CD14-positive monocyte (primary cell): Measurements from ENCODE around the gene HPCA. TPM values are rescaled to one million over a fixed set of nuclear protein-coding genes. Genes with fewer than 3 reads are reported as not detected.

ENCODE experiments used
- DNase-seq, 3 donors: peaks; one replicate each; pipeline ENCODE4 v3.0.0-alpha.2; 2011 to 2022
- H2AFZ ChIP-seq: 2 replicates; pipeline ENCODE4 v1.6.0; 2012; ENCODE audit warnings: mild to moderate bottlenecking, low read depth, low read length, inconsistent platforms; ENCODE audit not compliant: insufficient read depth, poor library complexity, severe bottlenecking
- H3K27ac ChIP-seq, 2 donors: 1 replicate in 1 of 2; 2 replicates in 1 of 2; pipeline ENCODE4 v1.5.1; 2012 to 2013; ENCODE audit warnings: low read length in 2 of 2, control low read depth in 1 of 2, inconsistent platforms in 1 of 2, low read depth in 1 of 2, mild to moderate bottlenecking in 1 of 2
- H3K27me3 ChIP-seq, 2 donors: one replicate each; pipeline versions ENCODE4 v1.6.0 to v1.6.1; 2011 to 2013; ENCODE audit warnings: low read length in 2 of 2; ENCODE audit not compliant: control insufficient read depth in 2 of 2, insufficient read depth in 2 of 2
- H3K36me3 ChIP-seq, 2 donors: replicated peaks in 1 of 2; 1 replicate in 1 of 2; 2 replicates in 1 of 2; pipeline versions ENCODE4 v1.5.1 to v1.6.1; 2012 to 2013; ENCODE audit warnings: low read length in 2 of 2, control low read depth in 1 of 2, inconsistent platforms in 1 of 2, mild to moderate bottlenecking in 1 of 2; ENCODE audit not compliant: insufficient read depth in 2 of 2, control insufficient read depth in 1 of 2
- H3K4me1 ChIP-seq, 2 donors: 1 replicate in 1 of 2; 2 replicates in 1 of 2; pipeline versions ENCODE4 v1.5.1 to v1.6.1; 2012 to 2013; ENCODE audit warnings: low read length in 2 of 2, control low read depth in 1 of 2, inconsistent platforms in 1 of 2, mild to moderate bottlenecking in 1 of 2, moderate library complexity in 1 of 2; ENCODE audit not compliant: insufficient read depth in 2 of 2, control insufficient read depth in 1 of 2
- H3K4me2 ChIP-seq: replicated peaks from 2 replicates; pipeline ENCODE3; 2012; ENCODE audit warnings: low read length, moderate library complexity, mild to moderate bottlenecking; ENCODE audit not compliant: poor library complexity, severe bottlenecking; ENCODE audit errors: extremely low read depth
- H3K4me3 ChIP-seq, 3 experiments: fragments of 200-600 bp in 1 of 3; sonication (generic) in 1 of 3; replicated peaks in 1 of 3; 1 replicate in 2 of 3; 2 replicates in 1 of 3; pipeline ENCODE4 v1.5.1; 2011 to 2013; ENCODE audit warnings: low read length in 3 of 3, mild to moderate bottlenecking in 3 of 3, control low read depth in 2 of 3, low read depth in 2 of 3, inconsistent platforms in 1 of 3, moderate library complexity in 1 of 3
- H3K79me2 ChIP-seq: 2 replicates; pipeline ENCODE4 v1.6.0; 2012; ENCODE audit warnings: mild to moderate bottlenecking, control low read depth, inconsistent platforms, low read length, moderate library complexity; ENCODE audit not compliant: insufficient read depth
- H3K9ac ChIP-seq: 2 replicates; pipeline ENCODE4 v1.6.0; 2017; ENCODE audit warnings: low read length, mild to moderate bottlenecking; ENCODE audit not compliant: insufficient read depth, poor library complexity, severe bottlenecking
- H3K9me3 ChIP-seq, 2 donors: replicated peaks in 1 of 2; 1 replicate in 1 of 2; 2 replicates in 1 of 2; pipeline versions ENCODE4 v1.5.1 to v1.6.1; 2012 to 2013; ENCODE audit warnings: low read length in 2 of 2, control low read depth in 1 of 2; ENCODE audit not compliant: control insufficient read depth in 1 of 2, insufficient read depth in 1 of 2
- H4K20me1 ChIP-seq: 2 replicates; pipeline ENCODE4 v1.6.0; 2012; ENCODE audit warnings: mild to moderate bottlenecking, low read length, control low read depth, moderate library complexity; ENCODE audit not compliant: insufficient read depth
- H3K27ac Mint-ChIP-seq, 7 donors: one replicate each; pipeline ENCODE4 v1.8.0; 2020; ENCODE audit warnings: mild to moderate bottlenecking in 7 of 7, mixed read lengths in 7 of 7, moderate library complexity in 6 of 7, inconsistent platforms in 2 of 7
- H3K27me3 Mint-ChIP-seq, 3 donors: one replicate each; pipeline ENCODE4 v1.8.0; 2021 to 2022; ENCODE audit warnings: low read depth in 3 of 3, mild to moderate bottlenecking in 3 of 3, mixed read lengths in 3 of 3, moderate library complexity in 3 of 3, inconsistent platforms in 1 of 3
- H3K36me3 Mint-ChIP-seq, 2 donors: one replicate each; pipeline ENCODE4 v1.8.0; 2020; ENCODE audit warnings: mixed read lengths in 2 of 2, inconsistent platforms in 1 of 2, mild to moderate bottlenecking in 1 of 2
- H3K4me1 Mint-ChIP-seq: one replicate; pipeline ENCODE4 v1.8.0; 2020; ENCODE audit warnings: mild to moderate bottlenecking, mixed read lengths
- H3K4me3 Mint-ChIP-seq, 2 donors: one replicate each; pipeline ENCODE4 v1.8.0; 2020; ENCODE audit warnings: mild to moderate bottlenecking in 2 of 2, mixed read lengths in 2 of 2, moderate library complexity in 1 of 2
- H3K9me3 Mint-ChIP-seq, 7 donors: one replicate each; pipeline ENCODE4 v1.8.0; 2020 to 2022; ENCODE audit warnings: mixed read lengths in 7 of 7, mild to moderate bottlenecking in 6 of 7, moderate library complexity in 6 of 7, inconsistent platforms in 2 of 7
- WGBS: methylation state at CpG from one replicate; pipeline ENCODE4 v1.1.5; 2013; ENCODE audit warnings: missing lambda C conversion rate; ENCODE audit not compliant: insufficient coverage; 5-methylcytosine and 5-hydroxymethylcytosine counted together
- intact Hi-C, 2 donors: fragments of 100-400 bp; cut with micrococcal nuclease; formaldehyde crosslinking; loops; one replicate each; pipeline versions ENCODE4 v1.15.0 to v1.15.1; 2023
- polyA plus RNA-seq, 3 donors: library from polyadenylated mRNA; depleted of rRNA in 1 of 3; unstranded in 2 of 3; stranded (reverse) in 1 of 3; fragments of 300-500 nt in 2 of 3; fragments of >200 nt in 1 of 3; fragmentation: Illumina TruSeq in 2 of 3; gene quantifications; 1 replicate in 2 of 3; 2 replicates in 1 of 3; pipeline ENCODE4 v1.2.3, GENCODE V29; 2012 to 2021
- TF ChIP-seq, protein P1 (sequence below): fragments of 200-600 bp; IDR thresholded peaks from one replicate; pipeline ENCODE4 v1.8.0; 2022; ENCODE audit warnings: antibody characterized with exemption, mild to moderate bottlenecking

Gene HPCA
- polyA plus RNA-seq, 3 donors = not detected

DNA sequence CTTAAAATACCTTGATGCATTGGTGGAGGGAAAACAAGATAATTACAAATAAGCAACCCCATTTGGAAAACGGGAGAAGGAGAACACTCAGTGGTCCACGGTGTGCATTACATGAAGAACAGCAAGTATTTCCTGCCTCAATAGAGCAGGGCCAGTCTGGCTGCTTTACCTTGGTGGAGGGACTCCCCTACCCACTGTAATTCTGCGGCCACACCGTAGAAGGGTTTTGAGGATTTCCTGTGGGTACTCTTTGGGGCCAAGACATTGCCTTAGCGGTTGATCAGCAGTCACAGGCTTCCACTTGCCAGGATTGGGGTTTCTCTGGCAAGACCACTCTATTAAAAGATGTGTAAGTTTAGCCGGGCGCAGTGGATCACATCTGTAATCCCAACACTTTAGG lies 31.2 kb downstream of the HPCA start:
- peak overlapping the region in 1 of 2 donors; percentile 35 for H3K4me3 Mint-ChIP-seq
- TF ChIP-seq, protein P1, sequence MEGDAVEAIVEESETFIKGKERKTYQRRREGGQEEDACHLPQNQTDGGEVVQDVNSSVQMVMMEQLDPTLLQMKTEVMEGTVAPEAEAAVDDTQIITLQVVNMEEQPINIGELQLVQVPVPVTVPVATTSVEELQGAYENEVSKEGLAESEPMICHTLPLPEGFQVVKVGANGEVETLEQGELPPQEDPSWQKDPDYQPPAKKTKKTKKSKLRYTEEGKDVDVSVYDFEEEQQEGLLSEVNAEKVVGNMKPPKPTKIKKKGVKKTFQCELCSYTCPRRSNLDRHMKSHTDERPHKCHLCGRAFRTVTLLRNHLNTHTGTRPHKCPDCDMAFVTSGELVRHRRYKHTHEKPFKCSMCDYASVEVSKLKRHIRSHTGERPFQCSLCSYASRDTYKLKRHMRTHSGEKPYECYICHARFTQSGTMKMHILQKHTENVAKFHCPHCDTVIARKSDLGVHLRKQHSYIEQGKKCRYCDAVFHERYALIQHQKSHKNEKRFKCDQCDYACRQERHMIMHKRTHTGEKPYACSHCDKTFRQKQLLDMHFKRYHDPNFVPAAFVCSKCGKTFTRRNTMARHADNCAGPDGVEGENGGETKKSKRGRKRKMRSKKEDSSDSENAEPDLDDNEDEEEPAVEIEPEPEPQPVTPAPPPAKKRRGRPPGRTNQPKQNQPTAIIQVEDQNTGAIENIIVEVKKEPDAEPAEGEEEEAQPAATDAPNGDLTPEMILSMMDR = no peak
- no peak overlapping the region for H3K27ac Mint-ChIP-seq

DNA sequence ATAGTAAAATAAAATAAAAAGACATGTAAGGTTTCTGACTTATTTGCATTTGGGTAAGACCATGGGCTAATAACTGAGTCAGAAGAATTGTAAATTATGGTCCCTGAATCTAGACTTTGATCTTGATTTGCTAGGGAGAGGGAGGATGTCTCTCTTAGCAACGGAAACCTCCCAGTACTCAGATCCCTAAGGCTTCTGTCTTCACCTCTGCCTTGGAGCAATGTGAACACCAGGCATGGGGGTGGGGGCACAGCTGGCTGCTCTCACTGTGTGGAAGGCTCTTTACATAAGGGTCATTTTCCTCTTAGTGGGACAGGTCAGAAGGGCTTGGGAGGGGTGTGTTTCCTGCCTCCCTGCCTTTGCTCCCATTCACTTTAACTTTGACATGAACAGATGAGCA lies 31.9 kb downstream of the HPCA start:
- Histone ChIP-seq H3K36me3 (no peaks in the 10 kb centered on the region), H3K27me3 (peaks cover 19 to 28% of the 10 kb centered on the region in 2 donors), H2AFZ (no peak overlapping the region), H3K4me2 (no peak overlapping the region), H3K4me3 (no peak overlapping the region), H3K4me1 (no peaks in the 10 kb centered on the region), H3K9ac (no peak overlapping the region), H3K27ac (no peak overlapping the region), H3K79me2 (no peaks in the 10 kb centered on the region), H4K20me1 (no peaks in the 10 kb centered on the region), H3K9me3 (no peaks in the 10 kb centered on the region)
- Mint-ChIP-seq H3K27ac (no peak overlapping the region), H3K36me3 (no peaks in the 10 kb centered on the region), H3K9me3 (peaks cover 0 to 4% (median under 1%) of the 10 kb centered on the region in 7 donors), H3K4me3 (peak overlapping the region in 1 of 2 donors; percentile 39), H3K4me1 (peaks cover 4% of the 10 kb centered on the region), H3K27me3 (peaks cover 28 to 61% (median 48%) of the 10 kb centered on the region in 3 donors)
- intact Hi-C loops = no loop called here
- WGBS = no CpG with 5 or more reads among the region's 1 CpG
- TF ChIP-seq, protein P1 = no peak
- DNase-seq = no peak

More for the DNA sequence above, 31.2 kb downstream of the HPCA start:
- Histone ChIP-seq H3K36me3 (no peaks in the 10 kb centered on the region), H3K27ac (no peak overlapping the region), H3K79me2 (no peaks in the 10 kb centered on the region), H3K9ac (no peak overlapping the region), H3K4me1 (no peaks in the 10 kb centered on the region), H3K9me3 (no peaks in the 10 kb centered on the region), H3K27me3 (peaks cover 15 to 24% of the 10 kb centered on the region in 2 donors), H2AFZ (no peak overlapping the region), H3K4me2 (no peak overlapping the region), H3K4me3 (no peak overlapping the region), H4K20me1 (no peaks in the 10 kb centered on the region)
- H3K9me3 Mint-ChIP-seq = peaks cover 0 to 4% (median 2%) of the 10 kb centered on the region in 7 donors
- DNase-seq = no peak
- no peaks in the 10 kb centered on the region for H3K36me3 Mint-ChIP-seq
- intact Hi-C loops = no loop called here
- WGBS = no CpG with 5 or more reads among the region's 7 CpGs
- H3K27me3 Mint-ChIP-seq = peaks cover 24 to 55% (median 43%) of the 10 kb centered on the region in 3 donors
- H3K4me1 Mint-ChIP-seq = peaks cover 4% of the 10 kb centered on the region
